Measurements from ENCODE around the gene IQSEC3.
"Not testable (repeated sequence)": the region's sequence is repeated elsewhere in the genome, so short reads cannot be mapped to it uniquely, and the experiment has no call there.

The IQSEC3 gene

DNA sequence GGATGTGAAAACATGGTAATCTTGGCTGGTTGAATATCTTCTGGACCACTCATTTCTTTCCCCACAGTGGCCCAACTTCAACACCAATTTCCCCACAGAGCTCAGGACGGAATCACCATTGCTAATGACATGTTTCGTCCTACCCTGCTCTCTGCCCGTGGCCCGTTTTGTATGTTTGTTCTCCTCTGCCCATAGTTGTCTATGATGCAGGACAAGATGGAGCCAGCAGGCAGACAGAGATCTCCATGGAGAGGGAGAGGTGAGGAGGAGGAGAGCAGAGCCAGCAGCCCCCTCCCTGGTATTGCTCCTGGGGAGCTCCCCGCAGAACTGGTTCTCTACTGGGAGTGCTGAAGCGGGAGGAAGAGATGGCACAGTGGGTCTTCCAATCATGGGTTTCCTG lies 3.1 kb downstream of the IQSEC3 start:
- H3K9me3 Mint-ChIP-seq; H3K4me1 Mint-ChIP-seq; H3K36me3 Mint-ChIP-seq (ENCODE audit: low read depth); H3K27ac Mint-ChIP-seq: not testable (repeated sequence)
- peak overlapping the region in 1 of 3 experiments; percentile 14 for H3K4me3 Mint-ChIP-seq
- H3K27me3 Mint-ChIP-seq (ENCODE audit: low read depth) = peaks cover 61% of the 10 kb centered on the region

DNA sequence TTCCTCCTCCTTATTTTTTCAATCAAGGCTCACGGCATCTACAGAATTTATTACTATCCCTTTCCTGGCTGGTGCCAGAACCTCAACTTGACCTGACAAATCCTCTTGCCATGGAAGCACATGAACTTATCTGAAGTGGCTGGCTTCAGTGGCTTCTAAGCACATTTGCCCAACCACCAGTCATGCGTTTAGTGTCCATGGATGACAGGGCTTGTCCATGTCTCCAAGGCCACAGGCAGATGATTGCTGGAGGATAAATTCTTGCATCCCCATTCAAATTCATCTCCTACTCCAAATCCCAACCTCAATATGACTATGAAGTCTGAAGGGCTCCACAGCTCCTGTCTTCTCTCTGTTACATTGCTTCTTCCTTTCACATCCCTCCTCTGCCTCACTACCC lies 4.0 kb downstream of the IQSEC3 start:
- not testable (repeated sequence) for H3K27ac Mint-ChIP-seq; H3K9me3 Mint-ChIP-seq; H3K4me1 Mint-ChIP-seq; H3K36me3 Mint-ChIP-seq (ENCODE audit: low read depth); H3K4me3 Mint-ChIP-seq
- peaks cover 63% of the 10 kb centered on the region for H3K27me3 Mint-ChIP-seq (ENCODE audit: low read depth)

DNA sequence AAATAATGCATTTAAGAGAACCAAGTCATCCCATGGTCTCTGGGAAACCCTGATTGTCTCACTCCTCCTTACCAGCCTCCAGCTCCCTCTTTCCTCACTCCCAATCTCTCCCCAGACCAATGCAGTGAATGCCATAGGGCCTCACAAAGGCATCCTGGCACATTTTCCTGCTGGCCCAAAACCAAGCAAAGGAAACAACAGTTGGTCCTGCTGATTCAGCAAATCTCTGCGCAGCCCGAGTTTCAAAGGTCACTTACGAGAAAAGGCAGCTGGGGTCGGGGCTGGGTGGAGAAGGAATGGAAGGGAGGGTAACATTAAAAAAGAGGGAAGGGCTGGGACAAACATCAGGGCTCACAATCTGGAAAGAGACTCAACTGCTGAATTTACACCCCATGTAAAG lies 5.5 kb downstream of the IQSEC3 start:
- not testable (repeated sequence) for H3K4me3 Mint-ChIP-seq; H3K4me1 Mint-ChIP-seq; H3K27ac Mint-ChIP-seq; H3K9me3 Mint-ChIP-seq; H3K36me3 Mint-ChIP-seq (ENCODE audit: low read depth)
- H3K27me3 Mint-ChIP-seq (ENCODE audit: low read depth) = peaks cover 75% of the 10 kb centered on the region

DNA sequence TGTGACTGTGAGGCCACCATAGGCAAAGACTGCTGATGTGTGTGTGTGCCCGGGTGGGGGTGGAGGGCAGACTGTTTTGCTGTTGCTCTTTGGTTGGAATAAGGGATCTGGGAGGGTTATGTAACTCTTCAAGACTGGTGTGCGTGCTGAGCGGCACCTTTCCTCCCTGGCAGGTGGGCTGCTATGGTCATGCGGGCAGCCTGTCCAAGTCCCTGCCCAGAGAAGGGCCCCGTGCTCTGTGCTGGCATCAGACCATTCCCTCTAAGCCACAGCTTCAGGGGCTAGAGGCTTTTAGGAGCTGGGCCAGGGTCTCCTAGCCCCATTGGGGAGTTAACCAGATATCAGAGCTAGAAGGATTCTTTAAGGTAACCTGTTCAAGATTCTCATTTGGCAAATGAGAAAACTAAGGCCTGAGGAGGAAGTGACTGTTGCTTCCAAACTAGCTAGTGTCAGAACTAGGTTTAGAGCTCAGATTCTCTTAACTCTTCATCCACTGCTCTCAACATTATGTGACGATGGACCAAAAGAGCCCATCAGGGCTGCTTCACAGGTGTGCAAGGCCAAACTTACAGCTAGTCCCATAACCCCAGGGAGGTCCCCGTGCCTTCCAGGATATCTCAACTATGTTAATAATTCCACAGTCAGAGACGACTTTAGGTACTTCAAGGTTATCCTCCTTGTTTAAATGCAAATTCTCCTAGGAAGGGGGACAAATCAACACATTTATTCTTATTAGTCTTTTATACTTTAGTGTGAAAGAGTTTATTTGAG lies 8.0 kb downstream of the IQSEC3 start:
- H3K36me3 Mint-ChIP-seq (ENCODE audit: low read depth); H3K9me3 Mint-ChIP-seq; H3K4me3 Mint-ChIP-seq; H3K27ac Mint-ChIP-seq; H3K4me1 Mint-ChIP-seq: not testable (repeated sequence)
- peaks cover 79% of the 10 kb centered on the region for H3K27me3 Mint-ChIP-seq (ENCODE audit: low read depth)

GRCh38 chr12:75541-75940 lies 9.0 kb downstream of the IQSEC3 start:
- H3K9me3 Mint-ChIP-seq; H3K36me3 Mint-ChIP-seq (ENCODE audit: low read depth); H3K27ac Mint-ChIP-seq: not testable (repeated sequence)
- Mint-ChIP-seq H3K4me3 (peak overlapping the region in 1 of 3 experiments; percentile 22), H3K4me1 (peaks cover 15% of the 10 kb centered on the region), H3K27me3 (ENCODE audit: low read depth) (peaks cover 79% of the 10 kb centered on the region)

GRCh38 chr12:76102-76501 lies 9.5 kb downstream of the IQSEC3 start:
- H3K27ac Mint-ChIP-seq; H3K9me3 Mint-ChIP-seq; H3K36me3 Mint-ChIP-seq (ENCODE audit: low read depth): not testable (repeated sequence)
- H3K4me1 Mint-ChIP-seq = peaks cover 18% of the 10 kb centered on the region
- peaks cover 79% of the 10 kb centered on the region for H3K27me3 Mint-ChIP-seq (ENCODE audit: low read depth)
- peak overlapping the region in 2 of 3 experiments; percentile 12 to 16 for H3K4me3 Mint-ChIP-seq

DNA sequence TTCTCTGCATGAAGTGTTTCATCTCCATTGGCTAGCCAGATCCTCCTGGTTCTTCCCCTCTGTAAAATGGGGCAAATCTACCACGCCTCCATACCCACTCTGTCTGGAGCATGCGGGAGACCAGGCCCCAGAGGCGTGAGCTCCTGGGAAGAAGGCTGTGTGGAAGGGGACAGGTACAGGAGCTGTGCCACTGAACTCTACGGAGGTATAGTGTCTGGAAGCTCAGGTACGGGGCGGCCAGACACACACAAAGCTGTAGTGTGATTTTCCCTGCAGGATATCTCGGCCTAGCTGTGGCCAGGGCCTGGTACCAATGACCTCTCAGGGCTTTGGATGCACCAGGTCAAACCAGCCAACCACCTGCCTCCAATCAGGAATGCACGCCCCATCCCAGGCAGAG lies 10.0 kb downstream of the IQSEC3 start:
- H3K4me3 Mint-ChIP-seq; H3K27ac Mint-ChIP-seq; H3K36me3 Mint-ChIP-seq (ENCODE audit: low read depth); H3K9me3 Mint-ChIP-seq: not testable (repeated sequence)
- Mint-ChIP-seq H3K27me3 (ENCODE audit: low read depth) (peaks cover 79% of the 10 kb centered on the region), H3K4me1 (peaks cover 18% of the 10 kb centered on the region)

- peaks cover 79% of the 10 kb centered on the region for H3K27me3 Mint-ChIP-seq (ENCODE audit: low read depth)
- H3K36me3 Mint-ChIP-seq (ENCODE audit: low read depth); H3K27ac Mint-ChIP-seq: not testable (repeated sequence)
These were observed 10.6 kb downstream of the IQSEC3 start for GRCh38 chr12:77101-77719.

DNA sequence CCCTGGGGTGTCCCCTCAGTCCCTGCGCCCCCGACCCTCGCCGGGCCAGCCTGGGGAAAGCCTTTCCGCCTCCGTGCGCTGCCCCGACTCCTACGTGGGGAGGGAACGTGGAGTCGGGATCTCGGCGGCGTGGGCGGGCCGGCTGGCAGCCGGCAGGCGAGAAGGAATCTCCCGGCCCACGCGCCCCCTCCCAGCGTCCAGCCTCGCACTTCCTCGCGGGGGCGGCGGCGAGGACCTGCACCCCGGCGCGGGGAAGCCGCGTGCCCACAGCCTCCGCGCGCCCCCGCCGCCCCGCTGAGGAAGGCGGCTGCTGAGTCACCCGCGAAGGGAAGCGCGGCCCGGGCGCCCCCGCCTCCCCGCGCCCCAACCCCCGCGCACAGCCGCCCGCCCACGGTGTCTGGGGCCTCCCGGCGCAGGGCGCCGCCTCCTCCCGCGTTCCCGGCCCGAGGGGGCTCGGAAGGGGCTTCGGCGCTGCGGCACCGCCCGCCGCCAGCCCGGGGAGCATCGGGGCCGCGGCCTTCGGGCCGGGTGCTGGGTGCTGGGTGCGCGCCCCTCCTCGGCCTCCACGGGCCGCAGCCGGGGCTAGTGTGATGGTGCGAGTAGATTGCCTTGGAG lies 11.3 kb downstream of the IQSEC3 start:
- not testable (repeated sequence) for H3K9me3 Mint-ChIP-seq; H3K4me3 Mint-ChIP-seq; H3K36me3 Mint-ChIP-seq (ENCODE audit: low read depth); H3K27ac Mint-ChIP-seq
- peaks cover 18% of the 10 kb centered on the region for H3K4me1 Mint-ChIP-seq
- peaks cover 86% of the 10 kb centered on the region for H3K27me3 Mint-ChIP-seq (ENCODE audit: low read depth)

More at GRCh38 chr12:77101-77719, 10.6 kb downstream of the IQSEC3 start:
- Mint-ChIP-seq H3K4me3 (peak overlapping the region in 1 of 3 experiments; percentile 27), H3K4me1 (peaks cover 18% of the 10 kb centered on the region)
- H3K9me3 Mint-ChIP-seq = not testable (repeated sequence)

GRCh38 chr12:78981-79380 lies 12.4 kb downstream of the IQSEC3 start:
- TF ChIP-seq, protein P1, sequence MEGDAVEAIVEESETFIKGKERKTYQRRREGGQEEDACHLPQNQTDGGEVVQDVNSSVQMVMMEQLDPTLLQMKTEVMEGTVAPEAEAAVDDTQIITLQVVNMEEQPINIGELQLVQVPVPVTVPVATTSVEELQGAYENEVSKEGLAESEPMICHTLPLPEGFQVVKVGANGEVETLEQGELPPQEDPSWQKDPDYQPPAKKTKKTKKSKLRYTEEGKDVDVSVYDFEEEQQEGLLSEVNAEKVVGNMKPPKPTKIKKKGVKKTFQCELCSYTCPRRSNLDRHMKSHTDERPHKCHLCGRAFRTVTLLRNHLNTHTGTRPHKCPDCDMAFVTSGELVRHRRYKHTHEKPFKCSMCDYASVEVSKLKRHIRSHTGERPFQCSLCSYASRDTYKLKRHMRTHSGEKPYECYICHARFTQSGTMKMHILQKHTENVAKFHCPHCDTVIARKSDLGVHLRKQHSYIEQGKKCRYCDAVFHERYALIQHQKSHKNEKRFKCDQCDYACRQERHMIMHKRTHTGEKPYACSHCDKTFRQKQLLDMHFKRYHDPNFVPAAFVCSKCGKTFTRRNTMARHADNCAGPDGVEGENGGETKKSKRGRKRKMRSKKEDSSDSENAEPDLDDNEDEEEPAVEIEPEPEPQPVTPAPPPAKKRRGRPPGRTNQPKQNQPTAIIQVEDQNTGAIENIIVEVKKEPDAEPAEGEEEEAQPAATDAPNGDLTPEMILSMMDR (IDR thresholded peaks at IDR 0.05; ENCODE audit: unreplicated experiment in 3 of 3) = no peak
- H3K27me3 Mint-ChIP-seq (ENCODE audit: low read depth) = peaks cover 86% of the 10 kb centered on the region
- H3K4me1 Mint-ChIP-seq = peaks cover 18% of the 10 kb centered on the region
- H3K9me3 Mint-ChIP-seq = no peaks in the 10 kb centered on the region
- H3K27ac Mint-ChIP-seq = no peak overlapping the region
- no peaks in the 10 kb centered on the region for H3K36me3 Mint-ChIP-seq (ENCODE audit: low read depth)
- peak overlapping the region in 2 of 3 experiments; percentile 31 to 48 for H3K4me3 Mint-ChIP-seq
